ENCODE measurements around the gene ADCY9. TPM values are rescaled to one million over a fixed set of nuclear protein-coding genes. Genes with fewer than 3 reads are reported as not detected.
A peak's percentile ranks its signal among the peaks of the same experiment; 100 is the strongest.
"Not testable (repeated sequence)": the region's sequence is repeated elsewhere in the genome, so short reads cannot be mapped to it uniquely, and the experiment has no call there.

ADCY9 gene
- total and polyA plus RNA-seq, 7 experiments from 2014 or later: 0.46 to 14.3 (median 4.2) TPM

DNA sequence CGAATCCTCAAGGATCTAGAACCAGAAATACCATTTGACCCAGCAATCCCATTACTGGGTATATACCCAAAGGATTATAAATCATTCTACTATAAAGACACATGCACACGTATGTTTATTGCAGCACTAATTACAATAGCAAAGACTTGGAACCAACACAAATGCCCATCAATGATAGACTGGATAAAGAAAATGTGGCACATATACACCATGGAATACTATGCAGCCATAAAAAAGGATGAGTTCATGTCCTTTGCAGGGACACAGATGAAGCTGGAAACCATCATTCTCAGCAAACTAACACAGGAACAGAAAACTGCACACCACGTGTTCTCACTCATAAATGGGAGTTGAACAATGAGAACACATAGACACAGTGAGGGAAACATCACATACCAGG is 40.3 kb upstream of the ADCY9 start:
- intact Hi-C loops (cut with micrococcal nuclease); H3K36me3 Mint-ChIP-seq; H3K4me3 Mint-ChIP-seq; H3K27ac ChIP-seq (ENCODE audit: low read depth, low read length); H3K27me3 ChIP-seq (ENCODE audit: control insufficient read depth in 2 of 2, insufficient read depth in 2 of 2, low read length in 2 of 2); H3K9me3 Mint-ChIP-seq; DNase-seq; H3K27ac Mint-ChIP-seq; H3K4me1 Mint-ChIP-seq; CTCF ChIA-PET; H3K4me1 ChIP-seq (ENCODE audit: control insufficient read depth in 2 of 2, insufficient read depth in 2 of 2, low read length in 2 of 2); H3K9me3 ChIP-seq (ENCODE audit: control insufficient read depth in 2 of 3, low read length in 3 of 3); H3K36me3 ChIP-seq (ENCODE audit: control insufficient read depth in 2 of 3, insufficient read depth in 3 of 3, low read length in 3 of 3); H3K4me3 ChIP-seq (ENCODE audit: low read length); POLR2A ChIA-PET; ATAC-seq: not testable (repeated sequence)
- H3K27me3 Mint-ChIP-seq: peaks cover 0 to 10% (median 0%) of the 10 kb centered on the region in 5 donors

- H3K4me1 Mint-ChIP-seq; H3K4me1 ChIP-seq (ENCODE audit: control insufficient read depth in 2 of 2, insufficient read depth in 2 of 2, low read length in 2 of 2); intact Hi-C loops (cut with micrococcal nuclease); H3K9me3 Mint-ChIP-seq; H3K27ac Mint-ChIP-seq; H3K27ac ChIP-seq (ENCODE audit: low read depth, low read length); H3K4me3 ChIP-seq (ENCODE audit: low read length); H3K27me3 Mint-ChIP-seq; DNase-seq; CTCF ChIA-PET; H3K4me3 Mint-ChIP-seq; POLR2A ChIA-PET; ATAC-seq; H3K36me3 Mint-ChIP-seq; H3K36me3 ChIP-seq (ENCODE audit: control insufficient read depth in 2 of 3, insufficient read depth in 3 of 3, low read length in 3 of 3); H3K27me3 ChIP-seq (ENCODE audit: control insufficient read depth in 2 of 2, insufficient read depth in 2 of 2, low read length in 2 of 2); H3K9me3 ChIP-seq (ENCODE audit: control insufficient read depth in 2 of 3, low read length in 3 of 3): not testable (repeated sequence)
These were observed 37.1 kb upstream of the ADCY9 start for GRCh38 chr16:4153364-4153763.

DNA sequence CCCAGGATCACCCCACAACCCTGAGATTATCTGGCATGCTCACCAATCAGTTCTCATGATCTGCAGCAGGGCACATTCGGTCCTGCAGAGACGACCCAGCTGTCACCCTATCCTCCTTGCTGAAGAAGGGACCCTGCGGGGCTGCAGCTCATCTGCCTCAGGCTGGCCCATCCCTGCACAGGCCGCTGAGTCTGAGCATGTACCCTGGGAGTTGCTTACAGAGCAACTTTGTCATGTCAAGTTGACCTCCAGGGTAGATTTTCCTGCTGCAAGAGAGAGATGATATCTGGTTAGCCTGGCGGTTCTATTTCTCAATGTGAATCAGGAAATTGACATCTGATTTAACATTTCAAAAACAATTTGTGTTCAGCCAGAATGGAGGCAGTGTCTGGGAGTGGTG is 36.0 kb upstream of the ADCY9 start:
- no peaks in the 10 kb centered on the region for H3K4me1 Mint-ChIP-seq
- peaks cover 0 to 11% (median 0%) of the 10 kb centered on the region in 5 donors for H3K27me3 Mint-ChIP-seq
- no peak overlapping the region for H3K4me3 Mint-ChIP-seq
- DNase-seq: no peak
- intact Hi-C loops (cut with micrococcal nuclease): no loop called here
- H3K36me3 Mint-ChIP-seq: no peaks in the 10 kb centered on the region
- H3K27ac Mint-ChIP-seq: peak overlapping the region in 1 of 9 donors; percentile 36
- ATAC-seq: no peak
- Histone ChIP-seq H3K9me3 (ENCODE audit: control insufficient read depth in 2 of 3, low read length in 3 of 3) (no peaks in the 10 kb centered on the region), H3K36me3 (ENCODE audit: control insufficient read depth in 2 of 3, insufficient read depth in 3 of 3, low read length in 3 of 3) (no peaks in the 10 kb centered on the region), H3K4me3 (ENCODE audit: low read length) (no peak overlapping the region), H3K27ac (ENCODE audit: low read depth, low read length) (no peak overlapping the region), H3K27me3 (ENCODE audit: control insufficient read depth in 2 of 2, insufficient read depth in 2 of 2, low read length in 2 of 2) (no peaks in the 10 kb centered on the region), H3K4me1 (ENCODE audit: control insufficient read depth in 2 of 2, insufficient read depth in 2 of 2, low read length in 2 of 2) (no peaks in the 10 kb centered on the region)
- ChIA-PET CTCF (interaction anchor here (0.7 kb wide), 1 partner anchor 852 kb away, joined by 3 read pairs; no protein-coding TSS in a partner anchor), POLR2A (no interaction called here)
- peaks cover 0 to 3% (median 0%) of the 10 kb centered on the region in 11 donors for H3K9me3 Mint-ChIP-seq

- no peak overlapping the region for H3K27ac ChIP-seq (ENCODE audit: low read depth, low read length)
- H3K4me3 Mint-ChIP-seq: no peak overlapping the region
- H3K36me3 Mint-ChIP-seq: peaks cover 0 to 2% (median 0%) of the 10 kb centered on the region in 5 donors
- no peaks in the 10 kb centered on the region for H3K9me3 Mint-ChIP-seq
- H3K27me3 Mint-ChIP-seq: peaks cover 0 to 3% (median 0%) of the 10 kb centered on the region in 5 donors
- CTCF ChIA-PET: no interaction called here
- H3K4me3 ChIP-seq (ENCODE audit: low read length): no peak overlapping the region
- intact Hi-C loops (cut with micrococcal nuclease): no loop called here
- H3K4me1 ChIP-seq (ENCODE audit: control insufficient read depth in 2 of 2, insufficient read depth in 2 of 2, low read length in 2 of 2): peaks cover 5 to 7% of the 10 kb centered on the region in 2 donors
- DNase-seq (no peak), ATAC-seq (no peak)
- no peaks in the 10 kb centered on the region for H3K36me3 ChIP-seq (ENCODE audit: control insufficient read depth in 2 of 3, insufficient read depth in 3 of 3, low read length in 3 of 3)
- H3K4me1 Mint-ChIP-seq: peaks cover 0 to 14% (median 4%) of the 10 kb centered on the region in 7 donors
- POLR2A ChIA-PET: interaction anchor here (0.7 kb wide), 1 partner anchor 1206 kb away, joined by 3 read pairs; no protein-coding TSS in a partner anchor
- H3K9me3 ChIP-seq (ENCODE audit: control insufficient read depth in 2 of 3, low read length in 3 of 3): no peaks in the 10 kb centered on the region
- H3K27me3 ChIP-seq (ENCODE audit: control insufficient read depth in 2 of 2, insufficient read depth in 2 of 2, low read length in 2 of 2): no peaks in the 10 kb centered on the region
- H3K27ac Mint-ChIP-seq: no peak overlapping the region
These were observed 31.0 kb upstream of the ADCY9 start for GRCh38 chr16:4147236-4147635.

DNA sequence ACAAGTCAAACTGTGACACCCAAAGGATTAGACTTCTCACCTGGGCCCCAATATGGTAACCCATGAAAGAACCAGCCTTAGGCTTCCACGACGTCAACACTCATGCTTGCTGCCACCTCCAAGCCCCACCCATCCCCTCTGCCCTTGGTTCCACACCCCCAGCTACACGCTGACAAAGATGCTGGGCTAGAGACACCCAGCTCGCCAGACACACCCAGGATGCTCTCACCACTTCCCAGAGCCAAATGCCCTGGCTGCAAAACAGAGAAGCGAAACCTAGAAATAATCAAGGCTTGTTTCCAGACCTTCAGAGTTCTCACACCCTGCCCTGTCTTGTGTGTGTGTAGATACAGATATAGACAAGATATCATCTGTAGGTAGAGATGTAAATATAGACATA is 26.0 kb upstream of the ADCY9 start:
- peak overlapping the region in 6 of 9 donors; percentile 3 to 85 (median 72) for H3K27ac Mint-ChIP-seq
- DNase-seq: peak in 8 of 9 donors; percentile 7 to 62 (median 30)
- CTCF ChIA-PET: no interaction called here
- H3K4me1 Mint-ChIP-seq: peaks cover 0 to 40% (median 8%) of the 10 kb centered on the region in 7 donors
- peaks cover 0 to 5% (median 0%) of the 10 kb centered on the region in 11 donors for H3K9me3 Mint-ChIP-seq
- POLR2A ChIA-PET: no interaction called here
- no peak overlapping the region for H3K4me3 ChIP-seq (ENCODE audit: low read length)
- H3K4me3 Mint-ChIP-seq: peak overlapping the region in 1 of 10 donors; percentile 62
- ATAC-seq: peak; percentile 95
- H3K27ac ChIP-seq (ENCODE audit: low read depth, low read length): no peak overlapping the region
- peaks cover 0 to 3% (median 0%) of the 10 kb centered on the region in 5 donors for H3K27me3 Mint-ChIP-seq
- intact Hi-C loops (cut with micrococcal nuclease): loop anchor here in 1 of 2 donors (1.0 kb wide), 1 partner anchor 41 kb away; no protein-coding TSS in a partner anchor
- no peaks in the 10 kb centered on the region for H3K36me3 ChIP-seq (ENCODE audit: control insufficient read depth in 2 of 3, insufficient read depth in 3 of 3, low read length in 3 of 3)
- H3K4me1 ChIP-seq (ENCODE audit: control insufficient read depth in 2 of 2, insufficient read depth in 2 of 2, low read length in 2 of 2): peaks cover 5 to 8% of the 10 kb centered on the region in 2 donors
- H3K27me3 ChIP-seq (ENCODE audit: control insufficient read depth in 2 of 2, insufficient read depth in 2 of 2, low read length in 2 of 2): no peaks in the 10 kb centered on the region
- peaks cover 0 to 17% (median 0%) of the 10 kb centered on the region in 5 donors for H3K36me3 Mint-ChIP-seq
- H3K9me3 ChIP-seq (ENCODE audit: control insufficient read depth in 2 of 3, low read length in 3 of 3): no peaks in the 10 kb centered on the region

- peaks cover 5 to 8% of the 10 kb centered on the region in 2 donors for H3K4me1 ChIP-seq (ENCODE audit: control insufficient read depth in 2 of 2, insufficient read depth in 2 of 2, low read length in 2 of 2)
- no peak overlapping the region for H3K27ac ChIP-seq (ENCODE audit: low read depth, low read length)
These were observed 25.4 kb upstream of the ADCY9 start for GRCh38 chr16:4141604-4142003.

DNA sequence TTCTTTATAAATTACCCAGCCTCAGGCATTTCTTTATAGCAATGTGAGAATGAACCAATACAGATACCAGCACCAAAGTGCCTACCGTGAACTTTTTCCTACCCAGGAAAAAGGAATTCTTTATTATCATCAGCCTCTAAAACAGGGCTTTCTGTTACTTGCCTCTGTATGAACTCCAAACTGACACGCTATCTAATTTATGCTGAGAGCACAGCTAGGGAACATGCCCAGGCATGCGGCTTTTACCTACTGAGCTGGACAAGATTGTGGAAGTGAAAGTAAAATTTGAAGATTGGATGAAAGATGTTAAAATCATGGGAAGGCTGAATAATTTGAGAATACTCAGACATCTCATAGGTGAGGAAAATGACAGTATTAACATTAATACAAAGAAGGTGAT is 24.4 kb upstream of the ADCY9 start:
- no peaks in the 10 kb centered on the region for H3K27me3 ChIP-seq (ENCODE audit: control insufficient read depth in 2 of 2, insufficient read depth in 2 of 2, low read length in 2 of 2)
- peaks cover 0 to 5% (median 0%) of the 10 kb centered on the region in 11 donors for H3K9me3 Mint-ChIP-seq
- H3K27ac ChIP-seq (ENCODE audit: low read depth, low read length): no peak overlapping the region
- H3K36me3 ChIP-seq (ENCODE audit: control insufficient read depth in 2 of 3, insufficient read depth in 3 of 3, low read length in 3 of 3): no peaks in the 10 kb centered on the region
- peaks cover 0 to 19% (median 0%) of the 10 kb centered on the region in 5 donors for H3K36me3 Mint-ChIP-seq
- H3K27ac Mint-ChIP-seq: peak overlapping the region in 1 of 9 donors; percentile 44
- CTCF ChIA-PET: no interaction called here
- no peak overlapping the region for H3K4me3 ChIP-seq (ENCODE audit: low read length)
- peaks cover 5 to 8% of the 10 kb centered on the region in 2 donors for H3K4me1 ChIP-seq (ENCODE audit: control insufficient read depth in 2 of 2, insufficient read depth in 2 of 2, low read length in 2 of 2)
- peaks cover 0 to 42% (median 8%) of the 10 kb centered on the region in 7 donors for H3K4me1 Mint-ChIP-seq
- no peak overlapping the region for H3K4me3 Mint-ChIP-seq
- intact Hi-C loops (cut with micrococcal nuclease): no loop called here
- ATAC-seq (no peak), DNase-seq (no peak)
- POLR2A ChIA-PET: no interaction called here
- H3K9me3 ChIP-seq (ENCODE audit: control insufficient read depth in 2 of 3, low read length in 3 of 3): no peaks in the 10 kb centered on the region
- H3K27me3 Mint-ChIP-seq: peaks cover 0 to 13% (median 3%) of the 10 kb centered on the region in 5 donors

More at GRCh38 chr16:4141604-4142003, 25.4 kb upstream of the ADCY9 start:
- POLR2A ChIA-PET: no interaction called here
- no peak for ATAC-seq
- Histone ChIP-seq H3K27me3 (ENCODE audit: control insufficient read depth in 2 of 2, insufficient read depth in 2 of 2, low read length in 2 of 2) (no peaks in the 10 kb centered on the region), H3K9me3 (ENCODE audit: control insufficient read depth in 2 of 3, low read length in 3 of 3) (no peaks in the 10 kb centered on the region), H3K4me3 (ENCODE audit: low read length) (no peak overlapping the region), H3K36me3 (ENCODE audit: control insufficient read depth in 2 of 3, insufficient read depth in 3 of 3, low read length in 3 of 3) (no peaks in the 10 kb centered on the region)
- Mint-ChIP-seq H3K27me3 (peaks cover 0 to 6% (median 0%) of the 10 kb centered on the region in 5 donors), H3K27ac (peak overlapping the region in 1 of 9 donors; percentile 38), H3K4me3 (no peak overlapping the region), H3K9me3 (peaks cover 0 to 5% (median 0%) of the 10 kb centered on the region in 11 donors), H3K4me1 (peaks cover 0 to 42% (median 8%) of the 10 kb centered on the region in 7 donors), H3K36me3 (peaks cover 0 to 17% (median 0%) of the 10 kb centered on the region in 5 donors)
- CTCF ChIA-PET: no interaction called here
- intact Hi-C loops (cut with micrococcal nuclease): loop anchor here in 1 of 2 donors (1.0 kb wide), 1 partner anchor 42 kb away; no protein-coding TSS in a partner anchor
- no peak for DNase-seq
